ENCODE measurements around the gene PROM1.

The PROM1 gene

GRCh38 chr4:16110661-16111290, 27.0 kb upstream of the PROM1 start:
- no peak for DNase-seq (ENCODE audit: low read depth in 1 of 2, low spot score in 1 of 2)

GRCh38 chr4:16110199-16110598, 26.4 kb upstream of the PROM1 start:
- no peak for DNase-seq (ENCODE audit: low read depth in 1 of 2, low spot score in 1 of 2)

- DNase-seq (ENCODE audit: low read depth in 1 of 2, low spot score in 1 of 2) = no peak
These were observed 25.4 kb upstream of the PROM1 start for GRCh38 chr4:16109256-16109655.

GRCh38 chr4:16106956-16107355, 23.1 kb upstream of the PROM1 start:
- no peak for DNase-seq (ENCODE audit: low read depth in 1 of 2, low spot score in 1 of 2)

- no peak for DNase-seq (ENCODE audit: low read depth in 1 of 2, low spot score in 1 of 2)
These were observed 20.7 kb upstream of the PROM1 start for GRCh38 chr4:16104520-16104919.

- no peak for DNase-seq (ENCODE audit: low read depth in 1 of 2, low spot score in 1 of 2)
These were observed 18.5 kb upstream of the PROM1 start for GRCh38 chr4:16102356-16102755.

GRCh38 chr4:16100833-16101232, 17.0 kb upstream of the PROM1 start:
- no peak for DNase-seq (ENCODE audit: low read depth in 1 of 2, low spot score in 1 of 2)

GRCh38 chr4:16092682-16093319, 9.0 kb upstream of the PROM1 start:
- DNase-seq (ENCODE audit: low read depth in 1 of 2, low spot score in 1 of 2) = no peak

- no peak for DNase-seq (ENCODE audit: low read depth in 1 of 2, low spot score in 1 of 2)
These were observed 6.4 kb upstream of the PROM1 start for GRCh38 chr4:16090096-16090705.

- DNase-seq (ENCODE audit: low read depth in 1 of 2, low spot score in 1 of 2) = no peak
These were observed 5.3 kb upstream of the PROM1 start for GRCh38 chr4:16089156-16089555.

- DNase-seq (ENCODE audit: low read depth in 1 of 2, low spot score in 1 of 2) = no peak
These were observed 4.8 kb upstream of the PROM1 start for GRCh38 chr4:16088601-16089000.

GRCh38 chr4:16085822-16086221, 2.0 kb upstream of the PROM1 start:
- DNase-seq (ENCODE audit: low read depth in 1 of 2, low spot score in 1 of 2) = no peak

- DNase-seq (ENCODE audit: low read depth in 1 of 2, low spot score in 1 of 2) = no peak
These were observed 1.2 kb downstream of the PROM1 start for GRCh38 chr4:16082426-16083240.

GRCh38 chr4:16082041-16082425, 1.8 kb downstream of the PROM1 start:
- DNase-seq (ENCODE audit: low read depth in 1 of 2, low spot score in 1 of 2) = no peak

- DNase-seq (ENCODE audit: low read depth in 1 of 2, low spot score in 1 of 2) = no peak
These were observed 4.8 kb downstream of the PROM1 start for GRCh38 chr4:16079046-16079445.

GRCh38 chr4:16078195-16078760, 5.5 kb downstream of the PROM1 start:
- no peak for DNase-seq (ENCODE audit: low read depth in 1 of 2, low spot score in 1 of 2)

- DNase-seq (ENCODE audit: low read depth in 1 of 2, low spot score in 1 of 2) = no peak
These were observed 6.0 kb downstream of the PROM1 start for GRCh38 chr4:16077786-16078185.

GRCh38 chr4:16075975-16076757, 7.7 kb downstream of the PROM1 start:
- DNase-seq (ENCODE audit: low read depth in 1 of 2, low spot score in 1 of 2) = no peak

GRCh38 chr4:16075061-16075460, 8.8 kb downstream of the PROM1 start:
- DNase-seq (ENCODE audit: low read depth in 1 of 2, low spot score in 1 of 2) = no peak

- DNase-seq (ENCODE audit: low read depth in 1 of 2, low spot score in 1 of 2) = no peak
These were observed 11.7 kb downstream of the PROM1 start for GRCh38 chr4:16072168-16072567.

- no peak for DNase-seq (ENCODE audit: low read depth in 1 of 2, low spot score in 1 of 2)
These were observed 13.6 kb downstream of the PROM1 start for GRCh38 chr4:16070203-16070602.
